ENCODE results near the gene MYL3.

Gene MYL3

DNA sequence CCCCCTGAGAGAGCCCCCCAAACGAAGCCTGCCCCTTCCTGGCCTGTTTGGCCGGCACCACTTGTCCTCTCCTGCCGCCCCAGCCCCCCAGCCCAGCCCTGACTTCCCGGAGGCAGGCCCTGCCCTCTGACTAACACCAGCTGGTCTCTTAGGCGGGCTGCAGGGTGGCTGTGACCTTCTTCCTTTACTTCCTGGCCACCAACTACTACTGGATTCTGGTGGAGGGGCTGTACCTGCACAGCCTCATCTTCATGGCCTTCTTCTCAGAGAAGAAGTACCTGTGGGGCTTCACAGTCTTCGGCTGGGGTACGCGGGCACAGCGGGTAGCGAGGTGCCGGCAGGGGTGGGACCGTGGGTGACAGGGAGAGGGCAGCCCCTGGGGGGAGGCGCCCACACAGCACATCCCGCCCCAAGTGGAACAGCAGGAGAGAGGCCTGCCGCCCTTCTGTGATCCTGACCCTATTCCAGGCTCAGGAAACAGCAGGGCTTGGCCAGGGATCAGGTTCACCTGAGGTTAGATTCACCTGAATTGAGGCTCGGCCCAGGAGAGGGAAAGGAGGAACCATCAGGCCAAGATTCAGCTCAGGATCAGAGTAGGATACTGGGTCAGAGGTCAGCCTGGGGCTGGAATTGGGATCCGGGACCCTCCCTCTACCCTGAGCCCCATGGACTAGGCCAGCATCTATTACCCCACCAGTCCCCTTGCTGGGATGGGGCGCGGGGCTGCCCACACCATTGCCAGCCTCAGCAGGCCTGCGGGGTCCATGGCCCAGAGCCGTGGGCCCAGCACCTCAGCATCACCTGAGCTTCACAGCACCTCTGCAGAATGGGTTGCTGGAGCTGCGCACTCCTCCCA is 36.1 kb upstream of the MYL3 start:
- no peak for DNase-seq (ENCODE audit: low read depth in 2 of 2)

DNA sequence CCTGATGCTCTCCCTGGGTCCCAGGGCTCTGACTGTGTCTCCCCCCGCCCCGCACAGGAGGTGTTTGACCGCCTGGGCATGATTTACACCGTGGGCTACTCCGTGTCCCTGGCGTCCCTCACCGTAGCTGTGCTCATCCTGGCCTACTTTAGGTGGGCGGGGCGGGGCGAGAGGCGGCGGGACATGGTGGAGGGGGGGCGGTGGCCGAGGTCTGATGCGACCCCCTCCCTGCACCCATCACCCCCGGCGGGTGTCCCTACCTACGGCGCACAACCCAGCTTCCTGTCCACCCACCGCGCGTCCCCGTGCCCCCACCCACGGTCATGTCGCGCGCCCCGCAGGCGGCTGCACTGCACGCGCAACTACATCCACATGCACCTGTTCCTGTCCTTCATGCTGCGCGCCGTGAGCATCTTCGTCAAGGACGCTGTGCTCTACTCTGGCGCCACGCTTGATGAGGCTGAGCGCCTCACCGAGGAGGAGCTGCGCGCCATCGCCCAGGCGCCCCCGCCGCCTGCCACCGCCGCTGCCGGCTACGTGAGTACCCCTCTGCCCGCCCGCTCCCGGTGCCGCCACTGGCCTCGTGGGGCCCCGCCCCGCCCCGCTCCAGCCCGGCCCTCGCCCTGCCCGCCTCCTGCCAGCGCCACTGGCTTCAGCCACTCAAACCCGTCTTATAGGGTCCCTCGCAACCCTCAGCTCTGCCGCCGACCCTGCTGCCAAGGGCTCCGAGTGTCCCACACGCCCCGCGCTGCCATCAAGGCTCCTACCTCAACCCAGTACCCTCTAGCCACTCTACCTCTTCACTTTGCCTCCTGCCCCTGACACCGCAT is 35.3 kb upstream of the MYL3 start:
- no peak for DNase-seq (ENCODE audit: low read depth in 2 of 2)

DNA sequence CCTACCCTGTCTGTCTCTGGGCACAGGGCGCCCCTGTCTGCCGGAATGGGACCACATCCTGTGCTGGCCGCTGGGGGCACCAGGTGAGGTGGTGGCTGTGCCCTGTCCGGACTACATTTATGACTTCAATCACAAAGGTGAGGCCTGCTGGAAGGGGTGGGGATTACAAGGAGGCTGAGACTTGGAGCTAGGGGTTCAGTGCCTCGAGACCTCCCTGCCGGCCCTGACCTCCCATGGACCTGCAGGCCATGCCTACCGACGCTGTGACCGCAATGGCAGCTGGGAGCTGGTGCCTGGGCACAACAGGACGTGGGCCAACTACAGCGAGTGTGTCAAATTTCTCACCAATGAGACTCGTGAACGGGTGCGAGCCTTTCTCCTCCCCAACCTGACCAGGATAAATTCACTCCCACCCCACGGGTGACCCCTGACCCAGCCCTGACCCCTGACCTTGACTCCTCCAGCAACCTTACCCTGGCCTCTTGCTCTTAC is 34.6 kb upstream of the MYL3 start:
- DNase-seq (ENCODE audit: low read depth in 2 of 2) = no peak

DNA sequence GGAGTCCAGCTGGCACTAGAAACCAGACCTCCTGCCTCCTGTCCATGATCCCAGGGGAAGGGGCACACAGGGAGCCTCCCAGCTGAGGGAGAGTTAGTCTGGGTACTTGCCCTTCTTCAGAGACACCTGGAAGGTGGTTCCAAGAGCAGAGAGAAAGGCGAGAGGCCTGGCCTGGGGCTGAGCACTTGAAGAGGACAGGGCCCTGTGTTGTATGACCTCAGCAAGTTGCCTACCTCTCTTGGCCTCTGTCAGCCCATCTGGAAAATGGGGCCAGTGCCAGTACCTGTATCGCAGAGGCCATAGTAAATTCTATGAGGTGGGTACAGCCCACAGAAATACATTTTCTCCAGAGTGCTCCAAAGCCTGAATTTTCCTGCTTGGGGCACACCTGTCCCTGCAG is 33.8 kb upstream of the MYL3 start:
- DNase-seq (ENCODE audit: low read depth in 2 of 2) = no peak

DNA sequence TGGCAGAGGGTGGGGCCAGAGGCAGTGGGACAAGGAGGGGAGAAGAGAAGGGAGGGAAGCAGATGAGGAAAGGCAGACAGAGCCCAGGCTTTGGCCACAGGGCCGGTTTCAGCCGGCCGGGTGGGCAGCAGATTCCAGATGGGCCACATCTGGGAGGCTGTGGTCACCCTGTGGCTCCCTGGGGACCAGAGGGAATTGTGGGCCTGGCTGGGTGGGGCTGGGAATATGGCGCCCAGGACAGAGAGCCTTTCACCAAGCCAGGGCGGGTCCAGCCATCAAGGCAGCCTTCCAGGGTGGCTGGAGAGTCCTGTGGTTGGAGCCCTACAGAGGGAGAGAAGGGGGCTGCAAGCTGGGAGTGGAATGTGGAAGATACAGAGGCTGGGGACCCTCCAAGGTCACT is 33.1 kb upstream of the MYL3 start:
- no peak for DNase-seq (ENCODE audit: low read depth in 2 of 2)

DNA sequence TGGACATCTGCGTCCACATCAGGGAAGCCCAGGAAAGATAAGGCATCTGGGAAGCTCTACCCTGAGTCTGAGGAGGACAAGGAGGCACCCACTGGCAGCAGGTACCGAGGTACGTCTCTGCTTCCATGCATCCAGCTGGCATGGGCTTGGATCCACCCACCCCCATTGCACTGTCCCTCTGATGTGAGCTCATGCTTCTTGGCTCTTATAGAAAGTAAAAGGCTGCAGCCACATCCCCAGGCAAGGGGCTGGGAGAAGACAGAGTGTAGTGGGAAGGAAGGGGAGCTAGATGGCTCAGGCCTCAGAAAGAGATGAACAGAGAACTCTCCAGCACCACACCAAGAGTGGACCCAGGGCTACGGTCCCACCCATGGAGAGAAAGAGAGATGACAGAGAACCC is 32.5 kb upstream of the MYL3 start:
- no peak for DNase-seq (ENCODE audit: low read depth in 2 of 2)

DNA sequence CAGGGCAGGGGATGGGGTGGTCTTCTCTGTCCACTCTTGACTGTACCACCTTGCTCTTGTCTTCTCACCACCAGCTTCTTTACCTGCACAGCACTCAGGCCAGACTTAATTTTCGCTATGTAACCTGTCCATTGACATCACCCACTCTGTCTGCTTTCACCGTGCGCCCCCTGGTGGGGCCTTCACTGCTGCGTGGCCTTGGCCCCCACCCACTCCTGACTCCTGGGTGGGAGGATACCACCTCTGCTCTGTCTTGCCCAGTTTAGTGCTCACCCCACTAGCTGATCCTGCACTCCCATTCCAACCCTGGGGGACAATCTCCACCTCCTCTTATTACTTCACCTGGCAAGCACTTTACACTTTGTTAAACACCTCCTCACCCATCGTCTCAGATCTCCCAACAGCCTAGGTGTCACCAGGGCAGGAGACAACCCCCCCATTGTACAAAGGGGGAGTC is 32.0 kb upstream of the MYL3 start:
- peak; percentile 64 to 71 for DNase-seq (ENCODE audit: low read depth in 2 of 2)

DNA sequence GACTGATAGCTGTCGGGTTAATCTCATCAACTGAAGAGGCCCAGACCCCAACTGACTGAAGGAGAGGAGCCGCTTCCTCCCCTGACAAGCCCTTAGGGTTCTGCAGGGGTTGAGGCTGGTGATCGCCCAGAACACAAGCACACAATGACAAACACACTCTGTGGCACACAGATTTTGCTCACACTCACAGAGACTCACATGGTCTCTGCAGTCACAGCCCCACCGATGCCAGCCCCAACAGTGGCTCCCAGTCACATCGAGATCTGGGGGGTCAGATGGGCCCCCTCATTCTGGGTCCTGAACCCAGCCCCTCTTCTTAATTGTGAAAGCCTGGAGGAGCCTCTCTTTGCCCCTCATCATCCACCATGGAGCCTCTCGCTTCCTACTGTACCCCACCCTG is 31.0 kb upstream of the MYL3 start:
- no peak for DNase-seq (ENCODE audit: low read depth in 2 of 2)

DNA sequence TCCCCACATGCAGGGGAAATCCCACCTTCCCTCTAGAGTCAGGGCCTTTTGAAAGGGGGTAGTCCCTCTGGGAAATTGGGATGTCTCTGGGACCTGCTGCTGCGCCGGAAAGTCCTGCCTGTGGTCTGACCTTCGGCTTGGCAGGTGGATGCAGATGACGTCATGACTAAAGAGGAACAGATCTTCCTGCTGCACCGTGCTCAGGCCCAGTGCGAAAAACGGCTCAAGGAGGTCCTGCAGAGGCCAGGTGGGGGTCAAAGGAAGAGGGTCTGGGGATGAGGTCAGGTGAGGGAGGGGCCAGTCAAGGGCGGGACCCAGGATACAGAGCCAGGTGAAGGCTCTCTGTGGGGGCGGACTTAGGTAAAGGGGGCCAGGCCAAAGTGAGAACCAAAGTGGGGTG is 30.5 kb upstream of the MYL3 start:
- no peak for DNase-seq (ENCODE audit: low read depth in 2 of 2)

DNA sequence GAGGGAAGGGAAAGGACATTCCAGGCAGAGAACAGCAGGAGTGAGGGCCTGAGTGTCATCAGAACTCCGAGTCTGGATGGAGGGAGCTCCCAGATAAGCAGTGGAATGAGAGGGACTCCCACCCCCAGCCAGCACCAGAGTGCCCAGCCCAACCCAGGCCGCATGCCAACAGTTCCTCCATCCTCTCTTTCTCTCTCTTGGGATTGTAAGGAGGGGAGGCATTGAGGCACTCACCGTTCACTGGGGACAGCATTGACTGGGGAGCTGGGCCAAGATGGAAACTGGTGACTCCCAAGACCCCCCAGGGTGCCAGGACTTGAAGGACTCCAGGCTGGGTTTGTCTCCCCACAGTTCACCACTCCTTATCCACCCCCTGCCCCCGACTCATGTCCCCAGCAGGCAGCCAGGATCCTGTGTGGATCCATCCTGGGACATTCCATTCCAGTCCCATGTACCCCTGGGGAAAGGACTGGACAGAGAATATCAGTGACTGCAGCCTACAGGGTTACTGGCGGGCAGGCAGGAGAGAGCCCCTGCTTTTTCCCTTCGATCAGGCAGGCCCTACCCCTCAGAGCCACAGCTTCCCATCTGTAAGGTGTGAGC is 30.0 kb upstream of the MYL3 start:
- no peak for DNase-seq (ENCODE audit: low read depth in 2 of 2)

DNA sequence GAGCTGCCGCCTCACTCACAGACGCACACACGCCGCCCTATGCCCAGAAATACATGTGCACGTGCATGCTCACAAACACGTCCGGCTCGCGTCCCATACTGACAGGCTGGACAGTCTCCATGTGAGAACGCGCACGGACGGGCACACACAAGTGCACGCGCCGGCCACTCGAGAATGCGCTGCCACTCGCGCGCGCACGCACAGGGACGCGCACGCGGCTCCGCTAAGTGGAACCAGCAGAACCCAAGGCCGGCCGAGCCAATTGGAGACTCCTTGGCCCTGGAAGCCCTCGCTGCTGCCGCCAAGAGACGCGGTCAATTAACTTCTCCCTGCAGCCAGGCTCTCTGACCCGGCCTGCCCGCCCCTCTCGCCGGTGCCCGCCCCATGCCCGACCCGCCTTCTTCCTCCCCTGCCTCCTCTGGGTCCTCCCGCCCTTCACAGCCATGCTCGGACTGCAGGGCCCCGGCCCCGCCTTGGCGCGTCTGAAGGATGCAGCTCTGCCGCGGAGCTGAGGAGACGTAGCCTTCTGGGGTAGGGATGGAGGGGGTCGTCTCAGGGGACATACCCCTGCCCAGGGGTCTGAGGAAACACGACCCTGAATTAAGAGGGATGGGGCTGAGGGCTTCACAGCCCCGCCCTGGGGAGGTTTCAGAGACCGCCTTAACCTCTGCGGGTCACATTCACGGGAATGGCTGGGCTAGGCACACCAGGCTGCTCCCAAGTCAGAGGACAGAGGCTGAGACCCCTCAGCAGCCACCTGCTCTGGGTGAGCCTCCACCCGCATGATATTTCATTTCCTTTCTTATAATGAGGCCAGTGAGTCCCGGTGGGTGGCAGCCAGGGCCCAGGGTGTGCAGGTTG is 29.3 kb upstream of the MYL3 start:
- DNase-seq (ENCODE audit: low read depth in 2 of 2) = no peak

DNA sequence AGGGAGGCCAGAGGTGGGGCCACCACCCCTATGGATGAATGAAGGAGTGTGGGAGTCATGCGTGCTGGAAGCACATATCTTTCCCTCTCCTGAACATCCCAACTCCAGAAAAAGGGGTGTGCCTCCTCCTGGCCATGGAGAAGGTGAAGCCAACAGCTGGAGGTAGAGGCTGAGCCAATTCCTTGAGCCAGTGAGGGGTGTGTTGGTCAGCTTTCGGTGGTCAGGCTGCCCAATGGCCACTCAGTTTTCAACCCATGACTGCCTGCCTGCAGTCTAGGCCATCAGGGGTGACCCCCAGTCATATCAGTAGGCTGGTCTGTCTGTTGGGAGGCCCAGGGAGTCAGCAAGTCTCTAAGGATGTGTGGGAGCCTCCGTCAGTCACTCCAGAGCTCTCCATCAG is 27.9 kb upstream of the MYL3 start:
- no peak for DNase-seq (ENCODE audit: low read depth in 2 of 2)

DNA sequence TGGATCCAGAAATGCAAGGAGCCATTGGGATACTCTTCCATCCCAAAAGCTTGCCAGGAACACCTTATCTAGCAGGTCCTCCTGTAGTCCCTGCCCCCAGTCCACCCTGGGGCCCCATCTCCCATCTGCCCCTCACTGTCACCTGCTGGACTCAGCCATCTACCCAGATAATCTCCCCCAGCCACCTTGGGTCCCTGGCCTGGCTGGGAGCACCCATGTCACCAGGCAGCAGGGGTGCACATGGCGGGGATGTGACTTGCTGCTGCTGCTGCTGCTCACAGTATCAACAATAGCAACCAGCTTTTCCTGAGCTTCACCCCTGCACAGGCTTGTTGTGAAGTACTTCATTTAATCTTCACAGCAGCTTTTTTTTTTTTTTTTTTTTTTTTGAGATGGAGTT is 26.9 kb upstream of the MYL3 start:
- no peak for DNase-seq (ENCODE audit: low read depth in 2 of 2)

DNA sequence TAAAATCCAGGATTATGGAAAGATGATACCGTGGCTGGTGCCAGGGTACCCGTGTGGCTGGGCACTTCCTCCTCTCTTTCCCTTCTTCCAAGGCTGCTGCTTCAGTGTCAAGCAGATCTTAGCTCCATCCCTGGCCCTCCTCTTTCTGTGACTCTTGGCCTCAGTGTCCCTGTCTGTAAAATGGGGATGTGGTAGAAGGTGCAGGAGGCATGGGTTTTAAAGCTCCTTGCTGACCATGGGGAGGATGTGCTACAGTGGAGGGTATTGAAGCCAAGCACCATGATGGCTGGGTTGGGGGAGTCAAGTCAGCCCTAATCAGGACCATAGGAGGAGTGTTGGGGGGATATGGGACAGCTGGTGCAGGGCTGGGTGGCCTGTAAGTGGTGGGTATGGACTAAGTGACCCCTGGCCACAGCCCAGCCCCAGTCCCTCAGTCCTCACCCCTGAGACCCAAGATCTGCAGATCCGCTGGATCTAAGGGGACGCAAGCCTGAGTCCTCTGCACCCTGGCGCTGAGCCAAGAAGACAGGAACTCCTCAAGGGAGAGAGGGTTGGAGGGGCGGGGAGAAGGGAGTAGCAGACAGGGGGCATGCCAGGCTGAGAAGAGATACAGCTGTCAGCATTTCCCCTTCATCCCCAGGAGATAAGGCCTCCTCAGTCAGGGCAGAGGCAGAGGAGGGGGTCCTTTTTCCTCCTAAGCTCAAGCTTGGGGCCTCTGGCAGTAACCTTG is 26.3 kb upstream of the MYL3 start:
- DNase-seq (ENCODE audit: low read depth in 2 of 2) = no peak

DNA sequence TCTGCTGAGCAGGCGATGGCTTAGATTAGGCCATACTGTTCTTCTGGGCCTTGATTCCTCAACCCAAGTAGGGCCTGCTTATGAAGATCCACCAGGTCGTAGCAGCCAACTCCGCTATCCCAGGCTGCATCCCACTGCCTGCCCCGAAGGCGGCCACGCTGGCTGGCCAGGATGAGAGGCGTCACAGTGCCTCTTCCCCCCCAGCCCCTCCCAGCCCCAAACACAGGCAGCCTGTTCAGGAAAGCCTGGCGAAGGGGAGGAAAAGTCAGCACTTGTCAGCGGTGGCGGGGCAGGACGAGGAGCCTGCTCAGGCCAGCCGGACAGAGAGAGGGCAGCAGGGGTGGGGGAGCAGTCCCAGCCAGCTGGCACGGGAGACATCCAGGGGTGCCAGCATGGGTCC is 25.5 kb upstream of the MYL3 start:
- no peak for DNase-seq (ENCODE audit: low read depth in 2 of 2)

DNA sequence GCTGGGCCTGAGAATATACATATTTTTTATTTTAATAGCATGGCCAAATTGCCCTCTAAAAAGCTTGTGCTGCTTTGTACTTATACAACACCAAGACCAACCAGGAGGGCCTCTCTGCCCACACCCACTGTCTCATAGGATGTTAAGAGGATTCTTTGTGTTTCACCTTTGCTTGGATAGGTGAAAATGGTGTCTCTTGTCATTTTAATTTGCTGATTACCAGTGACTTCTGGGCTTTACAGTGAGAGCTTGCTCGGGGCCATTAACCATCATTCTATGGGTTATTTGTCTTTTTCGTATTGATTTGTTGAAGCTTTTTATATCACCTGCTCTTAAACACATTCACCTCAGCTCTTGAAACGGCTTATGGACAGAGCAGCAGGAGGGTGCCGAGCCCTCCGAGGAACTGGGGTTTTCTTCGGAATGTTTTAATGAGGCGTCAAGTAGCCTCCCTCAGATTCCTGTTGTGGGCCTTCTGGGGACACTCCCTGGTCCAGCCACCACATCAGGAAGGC is 24.8 kb upstream of the MYL3 start:
- no peak for DNase-seq (ENCODE audit: low read depth in 2 of 2)

DNA sequence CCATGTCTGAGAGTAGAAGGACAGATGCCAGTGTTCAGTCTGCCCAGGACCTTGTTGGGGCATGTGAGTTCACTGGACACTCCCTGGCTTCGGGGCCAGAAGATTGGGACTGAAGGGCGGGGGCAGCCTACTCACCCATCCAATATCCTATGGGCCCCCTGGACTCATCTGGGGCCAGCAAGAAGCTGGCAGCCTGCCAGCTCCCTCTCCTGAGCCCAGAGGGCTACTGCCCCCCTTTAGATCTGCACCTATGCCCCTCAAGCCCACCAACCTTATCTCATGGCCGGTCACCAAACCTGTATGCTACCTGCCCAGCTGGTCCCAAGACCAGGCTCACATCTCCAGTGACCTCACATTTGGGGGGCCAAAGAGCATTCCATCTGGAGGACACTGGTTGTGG is 22.4 kb upstream of the MYL3 start:
- DNase-seq (ENCODE audit: low read depth in 2 of 2) = no peak

DNA sequence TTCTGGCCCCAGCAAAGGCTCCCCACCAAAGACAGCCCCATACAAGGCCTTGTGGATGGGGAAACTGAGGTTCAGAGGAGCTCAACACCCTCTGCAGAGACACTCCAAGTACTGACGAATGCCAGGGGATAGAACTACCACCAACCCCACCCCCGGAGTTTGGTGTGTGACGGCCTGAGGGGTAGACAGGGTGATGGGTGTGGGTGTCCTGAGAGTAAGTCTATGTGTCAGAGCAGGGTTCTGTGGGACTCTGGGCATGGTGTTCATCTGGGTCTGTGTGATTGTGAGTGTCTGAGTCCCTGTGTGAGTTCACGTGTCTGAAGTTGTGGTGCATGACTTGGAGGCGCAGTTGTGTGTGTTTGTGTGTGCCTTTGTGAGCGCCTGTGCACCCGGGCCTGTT is 21.7 kb upstream of the MYL3 start:
- DNase-seq (ENCODE audit: low read depth in 2 of 2) = no peak

DNA sequence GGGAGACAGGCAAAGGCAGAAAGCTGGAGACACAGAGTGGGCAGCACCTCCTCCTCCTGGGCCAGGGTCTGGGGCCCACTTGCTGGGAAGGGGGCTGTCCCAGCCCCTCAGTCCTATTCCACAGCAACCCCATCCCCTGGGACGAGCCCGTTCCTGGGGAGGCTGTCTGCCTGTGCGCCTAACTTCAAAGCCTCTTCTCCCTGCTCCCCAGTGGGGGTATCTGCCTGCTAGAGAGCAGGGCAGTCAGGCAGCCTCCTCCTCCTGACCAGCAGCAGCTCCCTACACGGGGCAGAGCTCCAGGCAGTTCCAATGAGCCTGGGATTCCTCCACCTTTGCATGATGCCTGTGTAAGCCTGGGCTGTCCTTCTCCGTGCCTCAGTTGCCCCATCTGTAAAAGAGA is 21.2 kb upstream of the MYL3 start:
- no peak for DNase-seq (ENCODE audit: low read depth in 2 of 2)

DNA sequence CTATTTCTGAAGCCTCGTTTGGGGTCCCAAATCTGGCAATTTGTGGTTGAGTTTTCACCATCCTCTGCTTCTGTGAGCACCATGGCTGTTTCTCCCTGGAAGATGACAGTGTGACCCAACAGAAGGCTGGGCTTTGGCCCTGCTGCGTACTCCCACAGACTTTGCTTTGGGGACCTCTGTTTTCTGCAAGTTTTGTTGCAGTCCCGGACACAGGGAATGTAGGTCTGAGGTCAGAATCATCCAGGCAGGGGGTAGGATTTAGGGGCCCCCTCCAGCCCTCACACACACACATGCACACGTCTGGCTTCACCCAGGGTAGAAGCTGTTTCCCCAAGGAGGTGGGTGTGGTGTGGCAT is 20.6 kb upstream of the MYL3 start:
- no peak for DNase-seq (ENCODE audit: low read depth in 2 of 2)

Measured in stimulated activated CD8-positive, alpha-beta memory T cell treated with anti-CD3 and anti-CD28 coated beads, Interleukin-7, amount 100 ng/mL, for 4 hours (primary cell).